PC-3 (cell line): ENCODE data around the gene TRAFD1. TPM values are rescaled to one million over a fixed set of nuclear protein-coding genes. Genes with fewer than 3 reads are reported as not detected.

ENCODE experiments used
- ATAC-seq: fragments of 200-7000 bp; cut with Tn5 transposase; 2 replicates; pipeline ENCODE4 v1.9.1; 2020; ENCODE audit warnings: mild to moderate bottlenecking, moderate library complexity
- BruUV-seq: library from RNA; stranded (reverse); fragments of 400-500 nt; replicated peaks from 2 replicates; lab custom pipeline; 2021; lab: Mats Ljungman, UMichigan
- CTCF ChIA-PET: fragments of 300-600 bp; sonication (Branson Sonifier 250); formaldehyde crosslinking; loops from one replicate; lab custom pipeline; 2022; ENCODE audit warnings: antibody characterized with exemption; lab: Charles Lee
- POLR2A ChIA-PET: fragments of 300-600 bp; sonication (Branson Sonifier 250); formaldehyde crosslinking; loops from one replicate; lab custom pipeline; 2022; ENCODE audit warnings: antibody characterized with exemption; ENCODE audit not compliant: unreplicated experiment; lab: Charles Lee
- DNase-seq: peaks from one replicate; pipeline ENCODE4 v3.0.0-alpha.2; 2015
- H2AFZ ChIP-seq: fragments of 300-600 bp; sonication (generic); 2 replicates; pipeline ENCODE4 v1.6.0; 2016; ENCODE audit warnings: antibody characterized with exemption, low read length
- H3F3A ChIP-seq: fragments of 300-600 bp; sonication (generic); one replicate; pipeline ENCODE4 v1.6.0; 2017; ENCODE audit warnings: antibody characterized with exemption, low read length, control low read depth, mild to moderate bottlenecking; ENCODE audit not compliant: unreplicated experiment
- H3K27ac ChIP-seq: fragments of 300-600 bp; sonication (generic); 2 replicates; pipeline ENCODE4 v1.5.1; 2016; ENCODE audit warnings: mild to moderate bottlenecking, low read length
- H3K27me3 ChIP-seq: fragments of 300-600 bp; sonication (generic); 2 replicates; pipeline ENCODE4 v1.6.1; 2016; ENCODE audit warnings: low read length, mixed read lengths
- H3K36me3 ChIP-seq: fragments of 300-600 bp; sonication (generic); 2 replicates; pipeline ENCODE4 v1.6.1; 2016; ENCODE audit warnings: low read depth, mixed run types, low read length, mixed read lengths
- H3K4me1 ChIP-seq: fragments of 300-600 bp; sonication (generic); 2 replicates; pipeline ENCODE4 v1.5.1; 2016; ENCODE audit warnings: low read length; ENCODE audit not compliant: insufficient read depth
- H3K4me2 ChIP-seq: fragments of 300-600 bp; sonication (generic); 2 replicates; pipeline ENCODE4 v1.6.0; 2016; ENCODE audit warnings: low read length
- H3K4me3 ChIP-seq: fragments of 300-600 bp; sonication (generic); 2 replicates; pipeline ENCODE4 v1.5.1; 2016; ENCODE audit warnings: mild to moderate bottlenecking, low read length, mixed read lengths
- H3K79me2 ChIP-seq: fragments of 300-600 bp; sonication (generic); 2 replicates; pipeline ENCODE4 v1.6.1; 2017; ENCODE audit warnings: low read length, mixed read lengths
- H3K9ac ChIP-seq: fragments of 300-600 bp; sonication (generic); 2 replicates; pipeline ENCODE4 v1.6.0; 2016; ENCODE audit warnings: mild to moderate bottlenecking, low read length
- H3K9me2 ChIP-seq: fragments of 300-600 bp; sonication (generic); replicated peaks from 2 replicates; pipeline ENCODE4 v1.6.1; 2016; ENCODE audit warnings: mixed run types, low read length, mixed read lengths
- H3K9me3 ChIP-seq: fragments of 300-600 bp; sonication (generic); 2 replicates; pipeline ENCODE4 v1.6.1; 2016; ENCODE audit warnings: low read length, mixed read lengths
- H4K20me1 ChIP-seq: fragments of 300-600 bp; sonication (generic); 2 replicates; pipeline ENCODE4 v1.6.1; 2016; ENCODE audit warnings: low read length, mixed read lengths
- EZH2 ChIP-seq: fragments of 300-600 bp; sonication (generic); IDR thresholded peaks from one replicate; pipeline ENCODE4 v1.6.1; 2017; ENCODE audit warnings: antibody characterized with exemption, mild to moderate bottlenecking, low read length; ENCODE audit not compliant: unreplicated experiment
- EZH2phosphoT487 ChIP-seq: fragments of 300-600 bp; sonication (generic); IDR thresholded peaks from 2 replicates; pipeline ENCODE4 v1.6.1; 2018; ENCODE audit warnings: mild to moderate bottlenecking, antibody characterized with exemption, low read length, borderline replicate concordance
- intact Hi-C: fragments of 100-400 bp; cut with micrococcal nuclease; formaldehyde crosslinking; loops from 2 replicates; pipeline ENCODE4 v1.9.0; 2023
- total RNA-seq: library from RNA; depleted of rRNA; stranded (reverse); fragments of >200 nt; gene quantifications from 2 replicates; pipeline ENCODE4 v1.2.3, GENCODE V29; 2014
- TF ChIP-seq, protein P1 (sequence below): fragments of 300-600 bp; sonication (generic); conservative IDR thresholded peaks from 2 replicates; pipeline ENCODE4 v1.5.1; 2017; ENCODE audit warnings: antibody characterized with exemption, low read depth, mild to moderate bottlenecking, low read length

The TRAFD1 gene
- total RNA-seq, 1 experiment from 2014 or later = 34.1 TPM

GRCh38 chr12:112164011-112164660, 38.8 kb downstream of the TRAFD1 start:
- no peak for ATAC-seq
- Histone ChIP-seq H3K9ac (no peak overlapping the region), H3K4me2 (no peak overlapping the region), H3K27ac (no peak overlapping the region), H2AFZ (no peak overlapping the region), H3K27me3 (no peaks in the 10 kb centered on the region), H3K4me1 (no peaks in the 10 kb centered on the region), H3K9me2 (no peaks in the 10 kb centered on the region), H4K20me1 (no peaks in the 10 kb centered on the region), H3K79me2 (no peaks in the 10 kb centered on the region), H3K9me3 (no peaks in the 10 kb centered on the region), H3K36me3 (peaks cover 12% of the 10 kb centered on the region; the same call in 1 of the 2 replicates), H3K4me3 (no peak overlapping the region), H3F3A (no peaks in the 10 kb centered on the region)
- intact Hi-C loops = no loop called here
- BruUV-seq = no TSS peak
- no peak for DNase-seq
- ChIA-PET CTCF (no interaction called here), POLR2A (no interaction called here)
- no peak for TF ChIP-seq EZH2phosphoT487
- TF ChIP-seq, protein P1, sequence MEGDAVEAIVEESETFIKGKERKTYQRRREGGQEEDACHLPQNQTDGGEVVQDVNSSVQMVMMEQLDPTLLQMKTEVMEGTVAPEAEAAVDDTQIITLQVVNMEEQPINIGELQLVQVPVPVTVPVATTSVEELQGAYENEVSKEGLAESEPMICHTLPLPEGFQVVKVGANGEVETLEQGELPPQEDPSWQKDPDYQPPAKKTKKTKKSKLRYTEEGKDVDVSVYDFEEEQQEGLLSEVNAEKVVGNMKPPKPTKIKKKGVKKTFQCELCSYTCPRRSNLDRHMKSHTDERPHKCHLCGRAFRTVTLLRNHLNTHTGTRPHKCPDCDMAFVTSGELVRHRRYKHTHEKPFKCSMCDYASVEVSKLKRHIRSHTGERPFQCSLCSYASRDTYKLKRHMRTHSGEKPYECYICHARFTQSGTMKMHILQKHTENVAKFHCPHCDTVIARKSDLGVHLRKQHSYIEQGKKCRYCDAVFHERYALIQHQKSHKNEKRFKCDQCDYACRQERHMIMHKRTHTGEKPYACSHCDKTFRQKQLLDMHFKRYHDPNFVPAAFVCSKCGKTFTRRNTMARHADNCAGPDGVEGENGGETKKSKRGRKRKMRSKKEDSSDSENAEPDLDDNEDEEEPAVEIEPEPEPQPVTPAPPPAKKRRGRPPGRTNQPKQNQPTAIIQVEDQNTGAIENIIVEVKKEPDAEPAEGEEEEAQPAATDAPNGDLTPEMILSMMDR = no peak
- no peak for TF ChIP-seq EZH2

DNA sequence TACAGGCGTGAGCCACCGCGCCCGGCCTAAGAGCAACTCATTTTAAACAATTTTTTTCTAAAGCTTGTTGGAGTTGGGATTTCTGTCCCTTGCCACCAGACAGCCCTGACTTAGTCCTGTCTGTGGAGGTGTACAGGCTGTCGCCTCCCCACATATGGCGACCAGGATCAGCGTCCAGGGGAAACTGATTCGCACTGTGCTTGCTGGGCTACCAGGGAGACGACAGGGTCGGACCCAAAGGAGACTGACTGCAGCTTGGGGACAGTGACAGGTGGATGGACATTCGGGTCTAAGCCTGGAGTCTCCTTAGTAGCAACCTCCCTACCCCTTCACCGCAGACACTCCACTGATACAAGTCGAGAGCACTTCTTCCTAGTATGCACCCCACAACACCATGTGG, 40.3 kb downstream of the TRAFD1 start:
- Histone ChIP-seq H3K36me3 (peaks cover under 1% of the 10 kb centered on the region; the same call in 1 of the 2 replicates), H3K27me3 (no peaks in the 10 kb centered on the region), H3K4me2 (no peak overlapping the region), H3K4me3 (no peak overlapping the region), H3K9me3 (no peaks in the 10 kb centered on the region), H3K79me2 (no peaks in the 10 kb centered on the region), H3K9ac (no peak overlapping the region), H3K27ac (no peak overlapping the region), H3K4me1 (no peaks in the 10 kb centered on the region), H4K20me1 (no peaks in the 10 kb centered on the region), H3F3A (no peaks in the 10 kb centered on the region), H2AFZ (no peak overlapping the region), H3K9me2 (no peaks in the 10 kb centered on the region)
- ChIA-PET CTCF (no interaction called here), POLR2A (no interaction called here)
- DNase-seq (no peak), ATAC-seq (no peak)
- intact Hi-C loops = no loop called here
- TF ChIP-seq, protein P1 = no peak
- TF ChIP-seq EZH2 (no peak), EZH2phosphoT487 (no peak)
- BruUV-seq = no TSS peak
